SU-DHL-6 (cell line): ENCODE data around the gene ZNF490.

Experiments used
- H2AFZ ChIP-seq: fragments of 200-600 bp; sonication (generic); 2 replicates; pipeline ENCODE4 v1.6.1; 2014; ENCODE audit warnings: low read depth, mild to moderate bottlenecking, moderate library complexity, mixed read lengths, antibody characterized with exemption, low read length; ENCODE audit not compliant: severe bottlenecking
- H3F3A ChIP-seq: fragments of 200-600 bp; shearing (Covaris generic); 2 replicates; pipeline ENCODE4 v1.6.0; 2016; ENCODE audit warnings: antibody characterized with exemption, mild to moderate bottlenecking; ENCODE audit not compliant: insufficient read depth
- H3K27ac ChIP-seq: fragments of 200-600 bp; sonication (generic); 2 replicates; pipeline ENCODE4 v1.5.1; 2016; ENCODE audit warnings: low read depth, mild to moderate bottlenecking, low read length, moderate library complexity, mixed read lengths
- H3K27me3 ChIP-seq: fragments of 200-600 bp; sonication (generic), shearing (Covaris generic); 2 replicates; pipeline ENCODE4 v1.6.0; 2014; ENCODE audit warnings: mild to moderate bottlenecking, low read length
- H3K36me3 ChIP-seq: fragments of 200-600 bp; sonication (generic); 2 replicates; pipeline ENCODE4 v1.6.1; 2014; ENCODE audit warnings: mild to moderate bottlenecking, low read length, mixed read lengths
- H3K4me2 ChIP-seq: fragments of 300-600, 200-600 bp; shearing (Covaris generic), sonication (generic); 2 replicates; pipeline ENCODE4 v1.6.0; 2014; ENCODE audit warnings: low read length, low read depth, mild to moderate bottlenecking; ENCODE audit not compliant: poor library complexity, severe bottlenecking
- H3K4me3 ChIP-seq: fragments of 200-600 bp; sonication (generic); 2 replicates; pipeline ENCODE4 v1.5.1; 2014; ENCODE audit warnings: antibody characterized with exemption, low read length, mild to moderate bottlenecking, mixed read lengths; ENCODE audit not compliant: insufficient read depth, poor library complexity, severe bottlenecking
- H3K79me2 ChIP-seq: fragments of 200-600 bp; sonication (generic); 2 replicates; pipeline ENCODE4 v1.6.1; 2014; ENCODE audit warnings: mild to moderate bottlenecking, low read length, moderate library complexity; ENCODE audit not compliant: insufficient read depth
- H3K9ac ChIP-seq: fragments of 200-600 bp; sonication (generic); 2 replicates; pipeline ENCODE4 v1.7.0; 2014; ENCODE audit warnings: mild to moderate bottlenecking, low read length
- H3K9me2 ChIP-seq: fragments of 200-600 bp; sonication (generic); replicated peaks from 2 replicates; pipeline ENCODE4 v1.6.1; 2014; ENCODE audit warnings: low read length; ENCODE audit not compliant: insufficient read depth
- H3K9me3 ChIP-seq: fragments of 200-600 bp; sonication (generic); 2 replicates; pipeline ENCODE4 v1.6.1; 2014; ENCODE audit warnings: low read length, mixed read lengths; ENCODE audit not compliant: insufficient read depth
- H4K20me1 ChIP-seq: fragments of 200-600 bp; sonication (generic); 2 replicates; pipeline ENCODE4 v1.6.1; 2014; ENCODE audit warnings: low read depth, mild to moderate bottlenecking, antibody characterized with exemption, low read length, moderate library complexity, mixed read lengths
- CTCF ChIP-seq: fragments of 200-600 bp; sonication (generic); IDR thresholded peaks from one replicate; pipeline ENCODE4 v1.5.1; 2017; ENCODE audit warnings: antibody characterized with exemption, mild to moderate bottlenecking, low read length, moderate library complexity; ENCODE audit not compliant: insufficient read depth, poor library complexity, severe bottlenecking
- EZH2phosphoT487 ChIP-seq: fragments of 200-600 bp; sonication (generic), shearing (Covaris generic); conservative IDR thresholded peaks from 2 replicates; pipeline ENCODE4 v1.6.1; 2018; ENCODE audit warnings: mild to moderate bottlenecking, antibody characterized with exemption, low read length, moderate library complexity, mixed read lengths

ZNF490 gene

GRCh38 chr19:12642506-12642905 is 31.9 kb upstream of the ZNF490 start:
- no peak overlapping the region for H2AFZ ChIP-seq
- no peaks in the 10 kb centered on the region for H3F3A ChIP-seq
- no peaks in the 10 kb centered on the region for H3K27me3 ChIP-seq
- no peak overlapping the region for H3K4me3 ChIP-seq
- no peak for TF ChIP-seq CTCF
- no peak for TF ChIP-seq EZH2phosphoT487
- no peaks in the 10 kb centered on the region for H3K9me2 ChIP-seq
- no peaks in the 10 kb centered on the region for H4K20me1 ChIP-seq
- H3K4me2 ChIP-seq: no peak overlapping the region
- H3K27ac ChIP-seq: no peak overlapping the region
- H3K9ac ChIP-seq: no peak overlapping the region
- H3K9me3 ChIP-seq: no peaks in the 10 kb centered on the region
- H3K79me2 ChIP-seq: no peaks in the 10 kb centered on the region
- no peaks in the 10 kb centered on the region for H3K36me3 ChIP-seq

GRCh38 chr19:12641456-12641855 is 30.8 kb upstream of the ZNF490 start:
- Histone ChIP-seq H3K27me3 (no peaks in the 10 kb centered on the region), H3K4me2 (no peak overlapping the region), H3K27ac (no peak overlapping the region), H3K4me3 (no peak overlapping the region), H2AFZ (no peak overlapping the region), H3K9me2 (no peaks in the 10 kb centered on the region), H3K9ac (no peak overlapping the region), H4K20me1 (no peaks in the 10 kb centered on the region), H3K79me2 (no peaks in the 10 kb centered on the region), H3K36me3 (no peaks in the 10 kb centered on the region), H3K9me3 (no peaks in the 10 kb centered on the region), H3F3A (no peaks in the 10 kb centered on the region)
- TF ChIP-seq CTCF (no peak), EZH2phosphoT487 (no peak)

- Histone ChIP-seq H3K4me2 (peak overlapping the region; percentile 46), H2AFZ (peak overlapping the region; percentile 85), H3K4me3 (no peak overlapping the region), H3K79me2 (no peaks in the 10 kb centered on the region), H3K9me2 (no peaks in the 10 kb centered on the region), H3F3A (0 out of 2 replicates have a peak, but pooled peaks cover 6% of the 10 kb centered on the region), H3K27ac (no peak overlapping the region), H3K27me3 (no peaks in the 10 kb centered on the region), H3K36me3 (no peaks in the 10 kb centered on the region), H3K9ac (peak overlapping the region; percentile 44), H3K9me3 (no peaks in the 10 kb centered on the region), H4K20me1 (no peaks in the 10 kb centered on the region)
- peak; percentile 78 for TF ChIP-seq CTCF
- no peak for TF ChIP-seq EZH2phosphoT487
Observed at GRCh38 chr19:12639901-12640613, 29.4 kb upstream of the ZNF490 start.
